ENCODE results near the gene MAN2A2.

- TF ChIP-seq FOXK2 (IDR thresholded peaks at IDR 0.05), result no peak
- no peak for TF ChIP-seq NFRKB (IDR thresholded peaks at IDR 0.05)
- no peak for TF ChIP-seq HDGF (IDR thresholded peaks at IDR 0.05; ENCODE audit: borderline replicate concordance)
Measured at GRCh38 chr15:90970274-90970673, 67.2 kb downstream of the MAN2A2 start.

Measured in HEK293T (cell line).